Measurements from ENCODE around the gene RPS27A.
"Not testable (repeated sequence)": the region's sequence is repeated elsewhere in the genome, so short reads cannot be mapped to it uniquely, and the experiment has no call there.

RPS27A gene

DNA sequence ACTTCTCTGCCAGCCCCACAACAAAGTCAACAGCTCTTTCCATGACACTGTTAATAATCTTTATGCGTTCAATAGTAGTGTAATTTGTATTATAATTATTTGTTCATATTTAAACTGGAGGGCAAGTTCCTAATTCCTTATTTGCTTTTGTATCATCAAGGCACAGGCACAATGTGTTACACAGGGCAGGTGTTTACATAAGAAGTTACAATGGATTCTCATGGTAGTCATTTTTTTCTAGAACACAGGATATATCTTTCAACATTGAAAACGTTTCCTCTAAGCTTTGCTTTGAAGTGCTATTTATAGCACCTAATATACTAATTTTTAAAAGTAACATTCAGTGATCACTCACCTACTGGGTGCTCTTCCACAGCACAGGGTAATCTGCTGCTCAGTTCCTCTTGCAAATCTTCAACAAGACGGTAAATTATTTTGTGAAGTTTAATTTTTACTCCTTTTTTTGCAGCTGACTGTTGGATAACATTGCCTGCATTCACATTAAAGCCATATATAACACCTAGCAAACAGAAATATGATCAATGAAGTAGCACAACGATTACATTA is 7.3 kb downstream of the RPS27A start:
- DNase-seq: no peak

DNA sequence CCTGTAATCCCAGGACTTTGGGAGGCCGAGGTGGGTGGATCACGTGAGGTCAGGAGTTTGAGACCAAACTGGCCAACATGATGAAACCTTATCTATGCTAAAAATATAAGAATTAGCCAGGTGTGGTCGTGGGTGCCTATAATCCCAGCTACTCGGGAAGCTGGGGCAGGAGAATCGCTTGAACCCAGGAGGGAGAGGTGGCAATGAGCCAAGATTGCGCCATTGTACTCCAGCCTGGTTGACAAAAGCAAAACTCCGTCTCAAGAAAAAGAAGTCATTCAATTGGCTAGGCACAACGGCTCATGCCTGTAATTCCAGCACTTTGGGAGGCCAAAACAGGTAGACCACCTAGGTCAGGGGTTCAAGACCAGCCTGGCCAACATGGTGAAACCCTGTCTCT is 9.1 kb downstream of the RPS27A start:
- not testable (repeated sequence) for DNase-seq

DNA sequence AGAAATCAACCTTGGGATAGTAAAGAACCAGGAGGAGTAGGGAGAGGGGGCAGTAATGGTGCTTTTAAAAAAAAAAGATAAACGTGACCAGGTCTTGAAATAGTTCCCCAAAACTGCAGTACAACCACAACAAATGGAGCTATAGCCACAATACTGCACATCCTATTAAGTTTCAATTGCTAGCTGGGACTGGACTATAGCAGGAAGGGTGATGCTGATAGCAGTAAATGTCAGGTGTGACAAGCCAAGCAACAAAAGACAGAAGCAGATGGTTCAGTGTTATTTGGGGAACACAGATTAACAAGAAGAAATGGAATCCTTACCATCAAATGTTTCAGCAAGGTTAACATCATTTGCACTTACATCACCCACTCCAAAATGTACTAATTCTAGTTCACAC is 10.1 kb downstream of the RPS27A start:
- no peak for DNase-seq

DNA sequence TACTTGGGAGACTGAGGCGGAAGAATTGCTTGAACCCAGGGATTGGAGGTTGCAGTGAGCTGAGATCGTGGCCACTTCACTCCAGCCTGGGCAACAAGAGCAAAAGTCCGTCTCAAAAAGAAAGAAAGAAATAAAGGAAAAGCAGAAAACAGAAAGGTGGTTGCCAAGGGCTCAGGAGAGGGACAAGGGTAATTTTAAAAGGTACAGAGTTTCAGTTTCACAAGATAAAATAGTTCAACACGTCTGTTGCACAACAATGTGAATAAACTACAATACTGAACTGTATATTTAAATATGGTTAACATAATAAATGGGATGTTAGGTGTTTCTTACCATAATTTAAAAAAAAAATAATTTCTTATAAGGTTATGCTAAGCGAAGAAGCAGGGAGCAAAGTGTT is 12.9 kb downstream of the RPS27A start:
- no peak for DNase-seq

DNA sequence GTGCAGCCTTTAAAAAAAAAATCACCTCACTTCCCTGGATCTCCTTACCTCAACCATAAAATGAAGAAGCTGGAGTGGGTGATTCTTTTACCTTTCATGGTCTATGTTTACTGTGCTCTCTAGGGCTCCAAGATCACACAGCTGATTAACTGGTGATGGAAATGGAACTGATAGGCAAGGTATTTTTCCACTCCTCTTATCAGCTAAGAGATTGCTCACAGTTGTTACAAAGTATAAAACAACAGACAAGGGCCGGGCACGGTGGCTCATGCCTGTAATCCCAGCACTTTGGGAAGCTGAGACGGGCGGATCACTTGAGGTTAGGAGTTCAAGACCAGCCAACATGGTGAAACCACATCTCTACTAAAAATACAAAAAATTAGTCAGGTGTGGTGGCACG is 14.5 kb downstream of the RPS27A start:
- no peak for DNase-seq

DNA sequence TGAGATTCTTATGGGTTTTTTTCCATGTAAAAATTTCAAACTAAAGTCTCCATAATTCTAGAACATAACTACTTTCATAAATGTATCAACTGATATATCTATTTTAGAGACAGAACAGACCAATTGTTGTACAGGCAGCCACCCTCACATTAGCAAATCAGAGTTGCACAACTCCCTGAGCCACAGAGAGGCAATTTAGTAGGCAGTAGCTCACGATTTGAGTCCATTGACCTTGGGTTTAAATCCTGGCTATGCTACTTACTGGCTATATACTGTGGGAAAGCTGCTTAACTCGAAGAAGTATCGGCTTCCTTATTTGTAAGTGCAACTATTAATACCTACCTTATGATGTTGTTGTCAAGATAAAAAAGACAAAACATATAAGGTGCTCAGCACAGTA is 20.3 kb downstream of the RPS27A start:
- no peak for DNase-seq

DNA sequence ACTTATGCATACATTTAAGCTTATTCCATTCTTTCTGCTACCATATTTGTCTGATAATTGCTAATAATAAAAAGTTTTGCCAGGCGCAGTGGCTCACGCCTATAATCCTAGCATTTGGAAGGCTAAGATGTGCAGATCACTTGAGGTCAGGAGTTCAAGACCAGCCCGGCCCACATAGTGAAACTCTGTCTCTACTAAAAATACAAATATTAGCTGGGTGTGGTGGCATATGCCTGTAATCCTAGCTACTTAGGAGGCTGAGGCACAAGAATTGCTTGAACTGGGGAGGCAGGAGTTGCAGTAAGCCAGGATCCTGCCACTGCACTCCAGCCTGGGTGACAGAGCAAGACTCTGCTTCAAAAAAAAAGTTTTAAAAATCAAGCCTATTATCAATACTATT is 27.1 kb downstream of the RPS27A start:
- DNase-seq: not testable (repeated sequence)

DNA sequence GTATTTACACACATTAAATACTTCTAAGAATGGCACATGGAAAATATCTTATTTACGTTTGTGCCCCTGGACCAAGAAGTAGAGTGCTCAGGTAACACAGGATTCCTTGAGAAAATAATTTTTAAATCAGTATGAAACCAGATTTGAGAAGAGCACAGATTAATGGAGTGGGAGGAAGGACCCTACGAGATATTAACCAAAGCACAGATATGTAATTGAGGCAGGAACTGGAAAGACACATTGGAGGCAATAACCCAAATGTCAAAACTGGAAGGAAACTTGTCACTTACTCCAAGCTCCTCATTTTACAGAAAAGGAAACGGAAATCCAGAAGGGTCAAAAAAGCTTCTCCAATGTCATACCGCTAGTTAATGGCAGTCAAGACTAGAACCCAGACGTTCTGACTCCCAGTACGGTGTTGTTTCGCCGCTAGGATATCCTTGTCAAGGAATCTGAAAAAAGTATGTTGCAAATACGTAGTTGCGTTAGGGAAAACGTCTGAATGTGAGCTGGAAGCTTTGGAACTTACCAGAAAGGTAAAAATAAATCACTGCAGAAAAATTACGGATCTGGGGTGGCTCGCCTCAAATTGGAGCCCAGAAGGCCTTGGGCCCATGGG is 35.9 kb downstream of the RPS27A start:
- peak; percentile 3 for DNase-seq

DNA sequence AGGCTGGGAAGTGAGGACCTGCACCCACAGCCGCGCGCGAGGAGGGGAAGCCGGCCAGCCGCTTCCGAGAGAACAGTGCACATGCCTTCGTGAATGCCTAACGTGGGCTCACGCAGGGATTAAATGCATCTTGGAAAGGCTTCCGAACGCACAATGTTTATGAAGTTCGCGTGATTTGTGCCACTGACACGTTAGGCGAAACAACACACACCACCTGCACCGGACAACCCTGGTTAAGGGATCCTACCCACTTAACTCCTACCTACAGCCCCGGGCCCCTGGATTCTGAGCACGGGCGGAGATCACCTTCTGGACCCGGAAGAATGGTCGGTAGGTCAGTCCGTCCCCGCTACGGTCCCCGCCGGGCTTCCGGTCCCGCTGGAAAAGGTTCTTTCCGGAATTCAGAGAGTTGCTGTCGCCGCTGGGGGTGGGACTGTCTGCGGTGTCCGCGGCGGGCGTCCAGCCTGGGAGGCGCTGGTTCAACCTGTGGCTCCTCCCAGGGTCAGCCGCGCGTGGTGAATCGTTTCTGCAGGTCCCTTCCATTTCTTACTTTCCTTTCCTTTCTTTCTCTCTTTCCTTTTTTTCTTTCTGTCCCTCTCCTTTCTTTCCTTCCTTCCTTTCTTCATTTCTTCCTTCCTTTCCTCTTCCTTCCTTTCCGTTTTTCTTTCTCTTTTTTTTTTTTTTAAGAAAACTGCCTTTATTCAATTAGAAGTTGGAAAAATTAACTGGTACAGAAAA is 36.6 kb downstream of the RPS27A start, which contains the start of gene MTIF2:
Gene MTIF2 (minus strand): TSS at position 325 of the 738 bp plus-strand sequence. CDS start 5,373 bp downstream, outside the sequence.
- peak; percentile 92 for DNase-seq

DNA sequence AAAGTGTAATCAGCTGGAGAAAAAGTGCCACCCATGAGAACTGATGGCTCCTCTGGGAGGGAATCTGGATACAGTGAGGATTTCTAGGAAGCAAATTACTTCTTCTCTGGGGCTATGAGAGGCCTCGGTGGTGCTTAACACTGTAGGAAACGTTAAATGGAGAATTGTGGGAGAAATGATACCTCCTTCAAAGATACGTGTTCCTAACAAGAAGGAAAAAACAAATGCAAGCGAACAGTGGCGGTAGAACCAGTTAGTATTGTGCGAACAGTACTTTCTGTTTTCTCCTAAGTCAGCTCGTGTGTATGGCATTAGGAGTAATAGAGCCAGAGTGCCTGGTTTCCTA is 37.1 kb downstream of the RPS27A start:
- DNase-seq: peak; percentile 5

DNA sequence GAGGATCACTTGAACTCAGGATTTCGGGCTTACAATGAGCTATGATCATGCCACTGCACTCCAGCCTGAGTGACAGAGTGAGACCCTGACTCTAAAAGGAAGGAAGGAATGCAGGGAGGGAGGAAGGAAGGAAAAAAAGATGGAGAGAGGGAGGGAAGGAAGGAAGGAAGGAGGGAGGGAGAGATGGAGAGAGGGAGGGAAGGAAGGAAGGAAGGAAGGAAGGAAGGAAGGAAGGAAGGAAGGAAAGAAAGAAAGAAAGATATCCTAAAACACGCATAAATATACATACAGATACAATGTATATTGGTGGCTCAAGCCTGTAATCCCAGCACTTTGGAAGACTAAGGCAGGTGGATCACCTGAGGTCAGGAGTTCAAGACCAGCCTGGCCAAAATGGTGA is 41.9 kb downstream of the RPS27A start:
- not testable (repeated sequence) for DNase-seq

DNA sequence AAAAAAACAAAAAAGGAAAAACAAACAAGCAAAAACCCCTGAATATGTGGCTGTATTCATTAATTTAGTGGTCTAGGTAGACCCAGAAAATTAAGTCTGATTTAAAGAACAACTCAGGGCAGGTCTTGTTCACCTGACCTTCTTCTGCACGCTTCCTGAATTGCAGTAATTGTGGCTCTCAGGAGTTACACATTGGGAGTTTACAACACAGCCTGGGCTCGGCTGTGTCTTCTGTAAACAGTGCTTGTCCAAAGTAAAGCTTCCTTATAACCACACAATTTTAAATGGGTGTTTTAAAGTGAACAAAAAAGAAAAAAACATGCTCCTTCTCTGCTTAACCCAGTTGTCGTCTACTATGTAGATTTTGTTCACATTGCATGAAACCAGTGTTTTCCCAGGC is 44.8 kb downstream of the RPS27A start:
- DNase-seq: no peak

DNA sequence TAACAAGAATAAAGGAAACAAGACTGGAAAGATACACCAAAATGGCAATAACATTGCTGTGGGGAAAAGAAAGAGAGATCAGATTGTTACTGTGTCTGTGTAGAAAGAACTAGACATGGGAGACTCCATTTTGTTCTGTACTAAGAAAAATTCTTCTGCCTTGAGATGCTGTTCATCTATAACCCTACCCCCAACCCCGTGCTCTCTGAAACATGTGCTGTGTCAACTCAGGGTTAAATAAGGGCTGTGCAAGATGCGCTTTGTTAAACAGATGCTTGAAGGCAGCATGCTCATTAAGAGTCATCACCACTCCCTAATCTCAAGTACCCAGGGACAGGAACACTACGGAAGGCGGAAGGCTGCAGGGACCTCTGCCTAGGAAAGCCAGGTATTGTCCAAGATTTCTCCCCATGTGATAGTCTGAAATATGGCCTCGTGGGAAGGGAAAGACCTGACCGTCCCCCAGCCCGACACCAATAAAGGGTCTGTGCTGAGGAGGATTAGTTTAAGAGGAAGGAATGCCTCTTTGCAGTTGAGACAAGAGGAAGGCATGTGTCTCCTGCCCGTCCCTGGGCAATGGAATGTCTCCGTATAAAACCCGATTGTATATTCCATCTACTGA is 46.8 kb downstream of the RPS27A start:
- DNase-seq: not testable (repeated sequence)

DNA sequence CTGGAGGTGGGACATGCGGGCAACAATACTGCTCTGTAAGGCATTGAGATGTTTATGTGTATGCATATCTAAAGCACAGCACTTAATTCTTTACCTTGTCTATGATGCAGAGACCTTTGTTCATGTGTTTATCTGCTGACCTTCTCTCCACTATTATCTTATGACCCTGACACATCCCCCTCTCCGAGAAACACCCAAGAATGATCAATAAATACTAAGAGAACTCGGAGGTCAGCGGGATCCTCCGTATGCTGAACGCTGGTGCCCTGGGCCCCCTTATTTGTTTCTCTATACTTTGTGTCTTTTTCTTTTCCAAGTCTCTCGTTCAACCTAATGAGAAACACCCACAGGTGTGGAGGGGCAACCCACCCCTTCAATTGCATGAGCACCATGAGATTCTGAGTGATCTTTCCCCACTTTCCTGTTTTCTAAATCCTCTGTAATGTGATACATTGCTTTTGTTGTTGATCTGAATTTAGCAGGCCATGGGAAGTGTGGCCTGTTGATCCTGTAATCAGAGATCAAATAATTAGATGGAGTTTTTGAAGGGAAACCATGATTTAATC is 47.5 kb downstream of the RPS27A start:
- not testable (repeated sequence) for DNase-seq

DNA sequence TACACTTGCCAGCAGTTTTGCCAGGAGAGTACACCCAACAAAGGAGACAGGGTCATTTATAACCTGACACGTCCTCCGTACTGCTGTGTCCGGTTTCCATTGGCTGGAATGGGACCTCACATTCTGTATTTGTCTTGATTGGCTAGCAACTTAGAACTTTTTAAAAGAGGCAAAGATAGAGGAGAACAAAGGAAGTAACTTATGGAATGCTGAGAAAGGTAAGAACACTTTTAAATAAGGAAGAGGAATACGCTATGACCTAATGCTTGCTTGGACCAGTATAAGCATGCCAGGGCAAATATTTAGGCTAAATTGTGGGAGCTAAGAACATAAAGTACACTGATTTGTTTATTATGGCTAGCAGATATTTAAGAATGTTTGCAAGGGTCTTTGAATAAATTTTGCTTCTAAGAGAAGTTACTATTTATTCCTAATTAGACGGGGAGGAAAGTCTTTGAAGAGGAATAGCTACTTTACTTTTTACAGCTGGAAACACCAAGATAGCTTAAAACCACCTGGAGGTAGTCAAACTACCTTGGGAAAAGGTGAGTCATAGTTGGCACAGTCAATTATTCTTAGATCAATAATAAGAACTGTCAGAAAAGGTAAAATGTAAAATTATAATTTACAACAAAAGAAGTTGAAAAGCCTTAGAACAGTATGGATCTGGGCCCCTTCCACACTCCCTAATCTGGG is 48.5 kb downstream of the RPS27A start:
- not testable (repeated sequence) for DNase-seq

DNA sequence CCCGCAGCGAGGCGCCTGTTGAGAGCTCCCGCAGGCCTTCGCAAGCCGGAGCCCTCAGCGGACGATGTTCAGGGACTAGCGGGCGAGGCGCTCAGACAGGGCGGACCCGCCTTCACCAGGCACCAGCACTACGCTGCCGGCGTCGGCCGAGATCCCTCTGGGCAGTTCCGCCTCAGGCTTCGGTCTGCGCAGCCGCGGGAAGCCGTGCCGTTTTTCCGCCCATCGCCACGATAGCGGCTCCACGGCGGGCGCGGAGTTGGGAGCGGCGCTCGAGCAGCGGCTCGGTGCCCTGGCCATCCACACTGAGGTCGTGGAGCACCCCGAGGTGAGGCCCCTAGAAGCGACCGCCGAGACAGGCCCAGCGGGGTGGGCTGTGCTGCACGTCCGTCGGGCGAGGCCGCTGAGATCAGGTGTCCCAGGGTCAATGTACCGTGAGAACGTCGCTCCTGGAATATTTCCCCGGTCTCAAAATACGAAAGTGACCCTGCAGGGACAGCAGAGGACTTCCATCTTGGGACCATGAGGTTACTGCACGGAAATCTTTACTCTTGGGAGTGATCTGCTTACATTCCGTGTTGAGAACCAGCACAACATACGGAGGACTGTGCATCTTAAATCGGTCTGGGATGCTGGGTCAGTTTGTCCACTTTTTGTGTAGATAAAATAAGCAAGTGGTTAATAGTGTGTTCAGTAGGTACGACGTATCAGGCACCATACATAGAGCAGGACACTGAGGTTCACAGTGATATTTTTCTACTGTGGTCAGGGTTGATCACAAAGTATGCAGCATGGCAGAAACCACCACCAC is 49.8 kb downstream of the RPS27A start:
- peak; percentile 86 for DNase-seq

DNA sequence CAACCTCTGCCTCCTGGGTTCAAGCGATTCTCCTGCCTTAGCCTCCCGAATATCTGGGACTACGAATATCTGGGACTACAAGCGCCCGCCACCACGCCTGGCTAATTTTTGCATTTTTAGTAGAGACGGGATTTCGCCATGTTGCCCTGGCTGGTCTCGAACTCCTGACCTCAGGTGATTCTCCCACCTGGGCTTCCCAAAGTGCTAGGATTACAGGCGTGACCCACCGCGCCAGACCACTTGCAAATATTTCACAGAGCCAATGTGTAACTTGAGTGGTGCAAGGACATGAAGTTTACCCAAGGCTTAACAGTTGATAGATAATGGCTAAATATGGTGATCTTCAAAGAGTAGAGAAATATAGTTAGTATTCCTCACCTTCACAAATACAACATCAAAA is 50.6 kb downstream of the RPS27A start:
- no peak for DNase-seq

All from fibroblast of skin of right biceps (primary cell).